DMS 273 (cell line): ENCODE results near the gene HTRA3.

Source experiments
- DNase-seq: peaks from one replicate; lab custom pipeline; 2025; ENCODE audit not compliant: unreplicated experiment; lab: John Stamatoyannopoulos, UW

Gene HTRA3

DNA sequence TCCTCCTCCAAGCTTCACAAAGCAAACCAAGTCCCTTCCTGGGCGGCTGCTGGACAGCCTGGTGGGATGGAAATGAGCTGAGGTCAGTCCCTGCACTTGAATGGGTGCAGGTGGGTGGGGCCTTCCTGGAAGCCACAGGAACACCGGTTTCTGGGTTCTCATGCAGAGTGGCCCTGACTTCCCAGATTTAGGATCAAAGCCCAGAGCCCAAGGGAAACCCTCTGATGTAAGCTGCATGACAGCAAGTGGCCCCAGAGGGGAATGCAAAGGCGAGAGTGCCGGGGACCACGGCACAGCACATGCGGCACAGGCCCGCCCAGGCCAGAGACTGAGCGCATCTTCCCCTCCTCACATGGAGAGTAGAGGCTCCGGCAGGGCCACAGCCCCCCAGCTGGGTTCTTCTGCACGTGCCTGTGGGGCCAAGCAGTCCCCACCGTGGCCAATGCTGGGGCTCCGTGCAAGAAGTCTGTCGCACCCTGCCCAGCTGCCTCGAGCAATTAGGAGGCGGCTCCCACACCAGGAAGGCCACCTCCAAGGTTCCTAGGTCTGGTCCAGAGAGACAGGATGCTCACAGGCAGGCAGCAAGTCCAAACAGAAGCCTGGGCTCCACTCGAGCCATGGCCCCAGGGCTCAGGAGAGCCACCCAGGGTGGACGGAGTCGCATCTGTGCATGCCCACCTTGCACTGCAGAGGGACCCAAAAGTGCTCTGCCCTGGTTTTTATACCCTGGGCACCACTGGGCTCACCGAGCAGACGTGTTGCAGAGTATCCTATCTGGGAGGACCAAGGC is 83.0 kb downstream of the HTRA3 start:
- DNase-seq = no peak

DNA sequence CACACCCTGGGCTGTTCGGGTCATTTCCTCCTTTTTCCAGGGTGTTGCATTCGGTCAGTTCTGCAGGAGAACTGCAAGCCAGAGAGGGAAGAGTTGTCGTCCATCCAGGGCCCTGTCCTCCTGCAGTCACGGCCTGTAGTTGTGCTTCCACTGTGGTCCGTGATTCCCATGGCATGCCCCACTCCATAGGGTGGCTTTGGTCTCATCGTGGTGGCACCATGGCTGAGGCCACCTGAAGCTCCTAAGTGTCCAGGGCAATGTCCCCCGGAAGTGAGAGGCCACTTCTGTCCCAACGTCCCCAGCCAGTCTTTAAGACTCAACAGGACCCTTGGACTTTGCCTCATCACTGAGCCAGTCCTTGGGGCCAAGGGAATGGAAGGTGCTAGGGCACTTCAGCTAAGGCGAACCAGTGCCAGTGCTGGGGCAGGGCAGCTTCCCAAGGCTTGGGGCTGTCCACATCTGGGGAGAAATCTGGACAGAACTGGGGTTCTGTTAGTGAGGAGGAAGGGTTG is 83.7 kb downstream of the HTRA3 start:
- no peak for DNase-seq

DNA sequence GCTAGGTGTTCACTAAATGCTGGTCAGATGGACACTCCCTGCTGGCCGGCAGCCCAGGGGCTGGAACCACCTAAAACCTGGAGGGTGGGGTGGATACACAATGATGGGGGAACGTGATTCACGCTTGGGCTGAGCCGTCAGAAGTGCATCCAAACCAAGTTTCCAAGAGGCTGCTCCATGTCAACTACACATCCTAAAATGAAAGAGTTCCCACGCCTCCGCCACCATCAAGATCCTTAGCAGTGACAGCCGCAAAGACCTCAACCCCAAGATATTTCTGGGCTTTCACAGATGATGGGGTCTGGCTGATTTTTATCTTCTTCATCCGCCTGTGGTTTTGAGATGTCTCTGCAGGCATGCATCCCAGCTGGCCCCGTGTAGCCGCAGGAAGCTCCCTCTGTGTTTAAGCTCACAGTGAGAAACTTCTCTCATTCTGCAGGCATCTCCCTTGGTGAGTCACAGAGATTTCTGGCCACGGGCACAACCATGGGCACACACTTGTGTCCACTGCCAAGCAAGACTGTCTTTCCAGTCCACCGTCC is 84.4 kb downstream of the HTRA3 start:
- no peak for DNase-seq

DNA sequence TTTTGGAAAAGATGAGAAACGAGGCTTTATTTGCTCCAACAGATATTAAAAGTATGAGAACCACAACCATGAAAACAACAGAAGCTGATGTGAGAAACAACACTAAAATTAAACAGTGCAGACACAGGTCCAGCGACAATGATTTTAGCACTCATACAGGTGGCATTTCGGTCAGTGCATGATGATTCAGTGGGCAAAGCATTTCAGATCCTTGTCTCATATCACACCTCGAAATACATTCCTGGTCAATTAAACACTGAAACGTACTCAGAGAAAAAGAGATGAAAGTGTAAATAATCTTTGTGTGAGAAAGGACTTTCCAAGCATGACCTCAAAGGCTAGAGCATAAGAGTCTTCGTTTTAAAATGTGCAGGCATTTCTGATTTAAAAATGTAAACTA is 85.8 kb downstream of the HTRA3 start:
- no peak for DNase-seq

DNA sequence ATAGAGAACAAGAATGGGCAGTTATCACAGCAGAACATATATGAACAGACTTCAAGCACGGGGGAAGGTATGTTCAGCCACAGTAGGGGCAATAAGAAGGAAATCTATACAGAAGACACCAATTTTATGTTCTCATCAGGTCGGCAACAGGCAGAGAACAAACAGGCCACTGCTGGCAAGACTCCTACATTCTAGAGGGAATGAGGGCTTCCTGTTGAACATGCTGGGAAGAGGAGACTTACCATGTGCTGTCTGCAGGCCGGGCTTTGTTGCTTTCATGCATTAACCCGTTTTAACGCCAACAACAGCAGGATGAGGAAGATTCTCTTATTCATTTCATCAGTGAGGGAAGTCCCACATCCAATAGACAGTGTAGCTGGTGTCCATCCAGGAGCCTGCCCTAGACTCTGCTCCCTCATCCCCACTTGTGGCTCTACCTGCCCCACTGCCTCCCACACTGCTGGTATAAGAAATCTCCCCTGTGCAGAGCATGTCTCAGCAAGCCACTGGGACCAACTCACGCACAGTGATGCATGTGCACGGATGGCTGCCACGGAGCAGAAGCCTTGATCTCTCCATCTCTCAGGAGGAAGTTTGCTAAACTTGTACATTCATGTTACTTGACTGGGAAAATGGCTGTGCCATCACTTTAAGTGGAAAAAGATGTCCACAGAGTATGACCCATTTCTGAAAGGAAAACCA is 86.5 kb downstream of the HTRA3 start:
- no peak for DNase-seq
